Kidney (tissue), 14 donors: ENCODE measurements around the gene EBF3. TPM values are rescaled to one million over a fixed set of nuclear protein-coding genes. Genes with fewer than 3 reads are reported as not detected.

Experiments
- DNase-seq, 5 donors: peaks; one replicate each; pipeline ENCODE4 v3.0.0-alpha.2; 2013 to 2020
- FAIRE-seq: peaks from 2 replicates; lab custom pipeline; 2012; peaks lifted over from hg19 to GRCh38; lab: Jason Lieb, UNC
- H3K27ac ChIP-seq, 2 donors: one replicate each; pipeline ENCODE4 v1.7.0; 2013; ENCODE audit warnings: low read depth in 2 of 2, low read length in 2 of 2, inconsistent platforms in 1 of 2
- H3K27me3 ChIP-seq: one replicate; pipeline ENCODE4 v1.7.1; 2013; ENCODE audit warnings: low read length, inconsistent platforms; ENCODE audit not compliant: control insufficient read depth, insufficient read depth
- H3K36me3 ChIP-seq, 3 donors: one replicate each; pipeline versions ENCODE4 v1.7.0 to v1.7.1; 2013; ENCODE audit warnings: low read length in 3 of 3, control low read depth in 1 of 3, inconsistent platforms in 1 of 3; ENCODE audit not compliant: insufficient read depth in 3 of 3, control insufficient read depth in 2 of 3
- H3K4me1 ChIP-seq, 3 donors: one replicate each; pipeline versions ENCODE4 v1.7.0 to v1.7.1; 2013; ENCODE audit warnings: low read length in 3 of 3, inconsistent platforms in 1 of 3, low read depth in 1 of 3; ENCODE audit not compliant: control insufficient read depth in 2 of 3, insufficient read depth in 2 of 3
- H3K4me3 ChIP-seq, 3 donors: one replicate each; pipeline versions ENCODE4 v1.7.0 to v1.8.1; 2013; ENCODE audit warnings: low read length in 3 of 3, control low read depth in 1 of 3, inconsistent platforms in 1 of 3
- H3K9ac ChIP-seq, 3 donors: one replicate each; pipeline versions ENCODE4 v1.7.0 to v1.7.1; 2013; ENCODE audit warnings: low read length in 3 of 3, control low read depth in 1 of 3, inconsistent platforms in 1 of 3
- H3K9me3 ChIP-seq, 3 donors: one replicate each; pipeline versions ENCODE4 v1.7.0 to v1.7.1; 2013; ENCODE audit warnings: low read length in 3 of 3, control low read depth in 1 of 3, inconsistent platforms in 1 of 3; ENCODE audit not compliant: control insufficient read depth in 2 of 3, insufficient read depth in 1 of 3
- intact Hi-C: fragments of 100-400 bp; cut with DNase I; formaldehyde crosslinking; loops from one replicate; pipeline ENCODE4 v1.11.1; 2022
- polyA plus RNA-seq: library from polyadenylated mRNA; stranded (reverse); fragments of 350-450 nt; fragmentation: Illumina TruSeq; extraction: RNeasy Lipid Tissue Mini Kit (QIAGEN cat#74804); gene quantifications from one replicate; pipeline ENCODE4 v1.2.3, GENCODE V29; 2014; ENCODE audit warnings: low read depth, low replicate concordance; ENCODE audit not compliant: insufficient read depth
- total RNA-seq: library from RNA; stranded (reverse); fragmentation: NEBNext Ultra II Directional; extraction: Animal tissue kit (Norgen Biotek cat#: 25700); gene quantifications from one replicate; pipeline ENCODE4 v1.2.1, GENCODE V29; 2021
- TF ChIP-seq, protein P1 (sequence below): IDR thresholded peaks from 3 replicates; pipeline ENCODE4 v1.5.1; 2012; ENCODE audit warnings: mild to moderate bottlenecking, moderate library complexity, borderline replicate concordance; ENCODE audit not compliant: insufficient read depth; ENCODE audit errors: extremely low read depth
- donor health status: control.
- donor health status: control.
- donor health status: control.
- donor health status: control.
- donor health status: control.
- donor health status: DM: yes; HTN: yes; CAD: no.
- donor health status: Normal renal cell carcinoma (clear cell type).

EBF3 gene
- total and polyA plus RNA-seq, 2 donors from 2014 or later, result 0.09 to 0.98 TPM

DNA sequence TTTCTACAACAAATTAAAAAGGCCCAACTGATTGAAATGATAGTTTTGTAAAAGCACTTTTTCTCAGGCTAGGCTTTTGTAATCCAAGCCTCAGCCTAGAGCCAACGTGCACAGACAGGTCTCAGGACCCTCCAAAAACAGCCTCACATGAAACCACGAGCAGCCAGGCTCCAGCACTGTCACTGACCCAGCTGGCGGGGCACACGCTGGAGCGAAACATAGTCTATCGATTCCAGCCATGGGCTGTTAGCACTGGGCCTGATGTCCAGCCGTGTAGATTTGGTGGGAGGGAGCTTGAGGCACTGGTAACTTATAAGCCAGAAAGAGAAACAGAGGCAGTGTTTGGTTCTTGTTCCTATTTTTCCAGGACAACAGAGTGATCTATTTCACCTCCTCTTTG, 104.5 kb downstream of the EBF3 start:
- H3K9ac ChIP-seq, result no peak overlapping the region
- FAIRE-seq, result no peak

DNA sequence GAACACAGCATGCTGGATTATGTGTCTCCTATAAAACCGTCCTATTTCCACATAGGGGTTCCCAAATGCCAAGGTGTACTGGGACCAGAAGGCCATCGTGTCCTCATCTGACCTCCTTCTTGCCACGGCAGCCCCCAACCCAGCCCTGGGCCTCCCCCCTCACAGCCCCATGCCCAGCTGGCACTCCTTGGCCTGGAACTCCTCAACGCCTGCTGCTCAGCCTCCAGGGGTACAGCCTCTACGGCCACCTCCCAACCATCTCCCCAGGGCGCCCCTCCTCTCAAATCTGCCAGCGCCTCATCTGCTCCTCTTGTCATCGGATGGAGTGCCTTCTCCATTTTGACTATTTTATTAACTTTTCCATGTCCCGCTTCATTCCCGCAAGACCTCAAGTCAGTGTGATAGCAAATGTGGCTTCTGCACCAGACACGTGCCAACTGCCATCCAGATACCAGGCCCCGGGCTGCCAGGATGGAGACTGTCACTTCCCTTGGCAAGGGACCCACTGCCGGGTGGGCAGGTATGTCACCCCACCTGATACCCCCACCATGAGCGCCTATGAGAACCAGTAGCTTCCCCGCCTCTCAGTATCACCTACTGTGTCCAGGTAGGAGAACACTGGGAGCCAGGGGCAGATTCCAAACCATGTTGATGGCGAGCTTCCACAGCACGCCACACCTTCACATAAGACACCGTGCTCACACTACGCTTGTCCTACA, 106.7 kb downstream of the EBF3 start:
- peaks cover 0 to 4% (median 0%) of the 10 kb centered on the region in 3 donors for H3K4me1 ChIP-seq
- DNase-seq (no peak), FAIRE-seq (no peak)
- H3K9me3 ChIP-seq, result peaks cover 0 to 7% (median 0%) of the 10 kb centered on the region in 3 donors
- H3K36me3 ChIP-seq, result no peaks in the 10 kb centered on the region
- intact Hi-C loops, result no loop called here
- no peak overlapping the region for H3K9ac ChIP-seq
- H3K4me3 ChIP-seq, result no peak overlapping the region
- no peak overlapping the region for H3K27ac ChIP-seq
- no peaks in the 10 kb centered on the region for H3K27me3 ChIP-seq
- TF ChIP-seq, protein P1, sequence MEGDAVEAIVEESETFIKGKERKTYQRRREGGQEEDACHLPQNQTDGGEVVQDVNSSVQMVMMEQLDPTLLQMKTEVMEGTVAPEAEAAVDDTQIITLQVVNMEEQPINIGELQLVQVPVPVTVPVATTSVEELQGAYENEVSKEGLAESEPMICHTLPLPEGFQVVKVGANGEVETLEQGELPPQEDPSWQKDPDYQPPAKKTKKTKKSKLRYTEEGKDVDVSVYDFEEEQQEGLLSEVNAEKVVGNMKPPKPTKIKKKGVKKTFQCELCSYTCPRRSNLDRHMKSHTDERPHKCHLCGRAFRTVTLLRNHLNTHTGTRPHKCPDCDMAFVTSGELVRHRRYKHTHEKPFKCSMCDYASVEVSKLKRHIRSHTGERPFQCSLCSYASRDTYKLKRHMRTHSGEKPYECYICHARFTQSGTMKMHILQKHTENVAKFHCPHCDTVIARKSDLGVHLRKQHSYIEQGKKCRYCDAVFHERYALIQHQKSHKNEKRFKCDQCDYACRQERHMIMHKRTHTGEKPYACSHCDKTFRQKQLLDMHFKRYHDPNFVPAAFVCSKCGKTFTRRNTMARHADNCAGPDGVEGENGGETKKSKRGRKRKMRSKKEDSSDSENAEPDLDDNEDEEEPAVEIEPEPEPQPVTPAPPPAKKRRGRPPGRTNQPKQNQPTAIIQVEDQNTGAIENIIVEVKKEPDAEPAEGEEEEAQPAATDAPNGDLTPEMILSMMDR, result no peak

More for the DNA sequence above, 104.5 kb downstream of the EBF3 start:
- Histone ChIP-seq H3K27ac (no peak overlapping the region), H3K36me3 (no peaks in the 10 kb centered on the region), H3K27me3 (no peaks in the 10 kb centered on the region), H3K9me3 (peaks cover 0 to 7% (median 0%) of the 10 kb centered on the region in 3 donors), H3K4me1 (no peaks in the 10 kb centered on the region), H3K4me3 (no peak overlapping the region)
- TF ChIP-seq, protein P1, result no peak
- DNase-seq, result no peak
- intact Hi-C loops, result no loop called here

GRCh38 chr10:129855836-129856563, 108.1 kb downstream of the EBF3 start:
- Histone ChIP-seq H3K27me3 (no peaks in the 10 kb centered on the region), H3K4me3 (no peak overlapping the region), H3K27ac (no peak overlapping the region), H3K36me3 (no peaks in the 10 kb centered on the region), H3K9me3 (peaks cover 0 to 7% (median 0%) of the 10 kb centered on the region in 3 donors), H3K9ac (no peak overlapping the region), H3K4me1 (peaks cover 0 to 4% (median 0%) of the 10 kb centered on the region in 3 donors)
- intact Hi-C loops, result no loop called here
- FAIRE-seq (no peak), DNase-seq (no peak)
- TF ChIP-seq, protein P1, result no peak
